ENCODE measurements around the gene PLET1. TPM values are rescaled to one million over a fixed set of nuclear protein-coding genes. Genes with fewer than 3 reads are reported as not detected.

PLET1 gene
- total RNA-seq, 4 donors from 2014 or later: not detected

DNA sequence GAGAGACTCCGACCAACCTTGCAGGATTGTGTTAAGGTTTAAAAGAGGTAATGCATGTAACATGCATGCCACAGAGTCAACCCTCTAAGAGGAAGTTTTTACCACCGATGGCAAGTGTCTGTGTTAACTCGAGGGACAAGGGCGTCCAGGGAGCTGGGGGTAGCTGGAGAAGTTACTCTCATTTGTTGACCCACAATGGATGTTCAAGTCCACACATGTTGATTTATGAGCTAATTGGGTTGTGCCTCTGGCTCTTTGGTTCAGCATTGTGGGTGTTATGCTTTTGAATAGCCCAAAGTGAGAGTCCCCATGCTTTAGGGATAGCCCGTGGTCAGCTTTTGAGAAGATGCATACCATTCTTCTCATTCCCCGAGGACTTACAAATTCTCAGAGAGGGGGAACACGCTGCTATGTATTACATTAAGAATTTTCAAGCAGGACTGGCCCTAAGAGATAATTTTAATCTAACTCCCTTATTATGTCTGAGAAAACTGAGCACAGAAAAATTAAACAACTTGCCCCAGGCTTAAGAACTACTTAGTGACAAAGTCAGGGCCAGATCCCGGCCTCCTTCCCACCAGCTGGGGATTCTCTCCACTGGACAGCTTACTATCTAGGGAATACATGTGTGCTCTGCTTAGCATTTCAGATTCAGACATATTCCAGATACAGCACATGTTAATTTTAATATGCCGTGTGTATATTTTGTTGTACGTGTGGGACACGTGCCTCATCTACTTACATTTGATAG, 5.2 kb upstream of the PLET1 start:
- Histone ChIP-seq H3K9me3 (no peaks in the 10 kb centered on the region), H3K4me1 (no peaks in the 10 kb centered on the region), H3K27ac (no peak overlapping the region), H3K36me3 (no peaks in the 10 kb centered on the region), H3K27me3 (no peaks in the 10 kb centered on the region), H3K4me3 (no peak overlapping the region)
- no peak for DNase-seq (ENCODE audit: low spot score in 2 of 2)
- TF ChIP-seq POLR2AphosphoS5 (IDR thresholded peaks at IDR 0.05): no peak
- no peak for TF ChIP-seq CTCF (IDR thresholded peaks at IDR 0.05)
- TF ChIP-seq EP300 (IDR thresholded peaks at IDR 0.05): no peak
- TF ChIP-seq POLR2A (IDR thresholded peaks at IDR 0.05): no peak
- 67% methylated on average over 9 of the region's 11 CpGs for WGBS

- TF ChIP-seq CTCF (IDR thresholded peaks at IDR 0.05): no peak
- no peak for TF ChIP-seq POLR2A (IDR thresholded peaks at IDR 0.05)
- no peak for TF ChIP-seq POLR2AphosphoS5 (IDR thresholded peaks at IDR 0.05)
- no peak for TF ChIP-seq EP300 (IDR thresholded peaks at IDR 0.05)
- WGBS: 69% methylated on average over 15 of the region's 15 CpGs
- Histone ChIP-seq H3K27ac (no peak overlapping the region), H3K4me1 (no peaks in the 10 kb centered on the region), H3K36me3 (no peaks in the 10 kb centered on the region), H3K9me3 (no peaks in the 10 kb centered on the region), H3K27me3 (no peaks in the 10 kb centered on the region), H3K4me3 (no peak overlapping the region)
- no peak for DNase-seq (ENCODE audit: low spot score in 2 of 2)
Measured at GRCh38 chr11:112255067-112255720, 5.5 kb downstream of the PLET1 start.

DNA sequence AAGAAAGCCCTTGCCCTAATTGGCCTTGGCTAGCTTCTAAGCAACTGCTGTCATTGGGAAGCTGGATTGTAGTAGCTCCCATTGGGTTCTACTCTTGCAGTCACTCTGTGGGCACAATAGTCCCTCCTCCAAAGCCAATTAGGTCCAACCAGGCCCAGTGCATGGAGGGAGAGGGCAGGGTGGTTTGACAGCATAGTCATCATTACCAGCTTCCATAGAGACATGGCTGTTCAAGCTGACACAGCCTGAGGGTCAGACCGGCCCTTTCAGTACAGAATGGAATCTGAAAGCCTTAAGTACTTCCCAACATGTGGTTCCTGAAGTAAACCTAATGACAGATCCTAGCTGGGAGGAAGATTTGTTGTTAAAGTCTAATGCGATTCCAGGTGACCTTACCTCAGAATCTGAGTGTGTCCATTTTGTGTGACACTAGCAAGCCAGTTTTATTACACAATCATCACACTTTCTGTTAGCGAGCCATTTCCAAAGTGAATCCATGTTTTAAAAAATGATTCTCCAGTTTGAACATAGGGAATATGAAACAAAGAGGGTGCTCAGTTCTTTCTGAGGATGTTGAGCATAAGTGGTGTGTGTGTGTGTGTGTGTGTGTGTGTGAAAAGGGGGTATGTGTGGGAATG, 6.9 kb downstream of the PLET1 start:
- Histone ChIP-seq H3K9me3 (no peaks in the 10 kb centered on the region), H3K4me1 (no peaks in the 10 kb centered on the region), H3K4me3 (no peak overlapping the region), H3K27ac (no peak overlapping the region), H3K27me3 (no peaks in the 10 kb centered on the region), H3K36me3 (no peaks in the 10 kb centered on the region)
- no peak for DNase-seq (ENCODE audit: low spot score in 2 of 2)
- 90% methylated on average over 3 of the region's 3 CpGs for WGBS
- no peak for TF ChIP-seq CTCF (IDR thresholded peaks at IDR 0.05)
- no peak for TF ChIP-seq POLR2AphosphoS5 (IDR thresholded peaks at IDR 0.05)
- TF ChIP-seq POLR2A (IDR thresholded peaks at IDR 0.05): no peak
- no peak for TF ChIP-seq EP300 (IDR thresholded peaks at IDR 0.05)

DNA sequence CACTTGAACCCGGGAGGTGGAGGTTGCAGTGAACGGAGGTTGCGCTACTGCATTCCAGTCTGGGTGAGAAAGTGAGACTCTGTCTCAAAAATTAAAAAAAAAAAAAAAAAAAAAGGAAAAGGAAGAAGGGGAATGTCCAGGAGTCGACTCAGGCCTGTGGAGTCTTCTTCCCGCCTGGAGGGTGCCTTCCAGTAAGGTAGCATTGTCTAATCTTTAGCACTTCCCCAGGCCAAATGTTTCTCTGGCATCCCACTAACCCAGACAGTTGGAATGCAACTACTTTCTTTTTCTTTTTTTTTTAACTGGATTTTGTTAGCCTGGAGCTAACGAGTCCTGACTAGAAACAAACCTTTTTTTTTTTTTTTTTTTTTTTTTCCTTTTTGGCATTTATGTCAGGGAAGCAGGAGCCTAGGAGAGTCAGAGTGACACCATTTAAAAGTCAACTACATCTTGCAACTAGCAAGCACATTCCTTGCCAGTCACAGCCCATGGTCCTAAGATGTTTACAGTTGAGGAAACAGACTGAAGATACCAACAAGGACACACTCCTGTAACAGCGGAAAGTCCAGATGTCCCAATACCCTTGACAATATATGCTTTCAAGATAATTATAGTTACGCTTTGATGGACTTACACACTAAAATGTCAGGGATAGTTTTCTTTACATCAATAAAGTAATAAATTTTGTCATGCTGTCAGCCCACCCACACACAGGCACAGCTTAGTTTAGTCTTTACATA, 10.6 kb downstream of the PLET1 start:
- no peak for TF ChIP-seq CTCF (IDR thresholded peaks at IDR 0.05)
- TF ChIP-seq POLR2A (IDR thresholded peaks at IDR 0.05): no peak
- TF ChIP-seq EP300 (IDR thresholded peaks at IDR 0.05): no peak
- no peak for TF ChIP-seq POLR2AphosphoS5 (IDR thresholded peaks at IDR 0.05)
- Histone ChIP-seq H3K9me3 (no peaks in the 10 kb centered on the region), H3K4me3 (no peak overlapping the region), H3K27ac (no peak overlapping the region), H3K36me3 (peaks cover 3% of the 10 kb centered on the region), H3K4me1 (no peaks in the 10 kb centered on the region), H3K27me3 (no peaks in the 10 kb centered on the region)
- DNase-seq (ENCODE audit: low spot score in 2 of 2): no peak
- WGBS: 68% methylated on average over 8 of the region's 8 CpGs

All from suprapubic skin (tissue), 4 donors.